ENCODE data around the gene TRAPPC13. TPM values are rescaled to one million over a fixed set of nuclear protein-coding genes. Genes with fewer than 3 reads are reported as not detected.
A peak's percentile ranks its signal among the peaks of the same experiment; 100 is the strongest.
"Not testable (repeated sequence)": the region's sequence is repeated elsewhere in the genome, so short reads cannot be mapped to it uniquely, and the experiment has no call there.

Gene TRAPPC13, protein sequence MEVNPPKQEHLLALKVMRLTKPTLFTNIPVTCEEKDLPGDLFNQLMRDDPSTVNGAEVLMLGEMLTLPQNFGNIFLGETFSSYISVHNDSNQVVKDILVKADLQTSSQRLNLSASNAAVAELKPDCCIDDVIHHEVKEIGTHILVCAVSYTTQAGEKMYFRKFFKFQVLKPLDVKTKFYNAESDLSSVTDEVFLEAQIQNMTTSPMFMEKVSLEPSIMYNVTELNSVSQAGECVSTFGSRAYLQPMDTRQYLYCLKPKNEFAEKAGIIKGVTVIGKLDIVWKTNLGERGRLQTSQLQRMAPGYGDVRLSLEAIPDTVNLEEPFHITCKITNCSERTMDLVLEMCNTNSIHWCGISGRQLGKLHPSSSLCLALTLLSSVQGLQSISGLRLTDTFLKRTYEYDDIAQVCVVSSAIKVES
- polyA plus RNA-seq (2013, experiment 1 of 2; ENCODE audit: insufficient read length): 15.2 TPM
- polyA plus RNA-seq (2013, experiment 2 of 2; ENCODE audit: insufficient read length): 14.0 TPM

DNA sequence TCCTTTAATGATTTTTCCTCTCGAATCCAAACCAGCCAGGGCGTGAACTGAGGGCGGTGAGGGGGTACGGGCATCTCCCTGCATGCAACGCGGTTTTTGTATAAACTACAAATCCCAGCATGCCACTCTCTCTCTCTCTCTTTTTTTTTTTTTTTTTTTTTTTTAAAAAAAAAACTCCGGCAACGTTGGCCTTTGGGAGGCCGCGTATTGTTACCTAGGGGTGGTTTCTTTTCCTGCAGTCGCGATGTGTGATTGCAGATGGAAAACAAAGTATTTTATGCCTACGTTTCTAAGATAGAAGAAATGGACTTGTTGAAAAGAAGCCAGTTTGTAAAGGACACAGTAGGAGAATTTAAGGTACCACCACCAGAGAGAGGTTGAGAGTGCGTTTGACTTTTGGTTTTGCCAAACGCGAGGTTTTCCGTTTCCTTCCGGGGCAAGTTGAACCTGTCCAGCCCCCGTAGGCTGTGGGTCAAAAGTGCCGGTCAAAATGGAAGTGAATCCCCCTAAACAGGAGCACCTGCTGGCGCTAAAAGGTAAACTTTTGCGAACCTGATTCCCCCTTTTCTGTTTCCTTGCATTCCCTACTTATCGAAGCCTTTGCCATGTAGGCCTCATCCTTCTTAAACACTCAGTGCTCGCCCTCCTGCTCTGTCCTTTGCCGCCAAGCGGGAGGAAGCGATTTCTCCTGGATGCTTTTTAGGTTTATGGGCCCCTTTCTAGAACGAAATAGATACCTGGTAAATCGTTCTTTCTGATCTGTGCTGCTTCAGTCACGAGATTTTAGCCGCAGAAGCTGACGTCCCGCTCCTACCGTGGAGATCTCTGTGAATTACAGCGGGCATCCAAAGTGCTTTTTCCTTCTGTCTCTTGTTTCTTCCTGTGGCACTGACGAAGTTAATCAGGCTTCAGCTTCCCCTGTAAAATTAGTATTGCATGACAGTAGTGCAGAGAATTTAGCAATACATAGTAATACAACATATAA is at the start of gene TRAPPC13, which contains the start of gene SHLD3:
TRAPPC13 (plus strand) TSS at position 457 of the 985 bp plus-strand sequence; CDS start at position 491, 34 bp downstream.
SHLD3 (plus strand) TSS at position 457 of the 985 bp plus-strand sequence. CDS start 4,561 bp downstream, outside the sequence.
- peak; percentile 90 for DNase-seq

DNA sequence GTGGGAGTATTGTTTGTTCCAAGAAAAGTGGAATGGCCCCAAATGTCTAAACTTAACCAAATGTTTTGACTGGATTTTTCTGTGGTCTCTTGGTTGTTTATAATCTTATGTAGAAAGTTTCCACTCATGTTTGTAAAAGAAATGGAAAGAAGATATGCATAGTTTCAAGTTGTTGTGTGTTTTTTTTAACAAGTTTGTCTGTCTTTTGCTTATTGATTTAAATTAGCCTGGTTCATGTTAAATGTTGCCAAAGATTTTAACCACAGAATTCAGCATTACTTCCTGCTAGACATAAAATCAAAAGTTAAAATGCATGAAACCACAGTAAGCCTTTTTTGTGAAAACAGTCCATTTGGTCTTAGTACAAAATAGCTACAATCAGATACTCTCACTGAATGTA is 47.7 kb upstream of the TRAPPC13 start:
- DNase-seq: no peak

DNA sequence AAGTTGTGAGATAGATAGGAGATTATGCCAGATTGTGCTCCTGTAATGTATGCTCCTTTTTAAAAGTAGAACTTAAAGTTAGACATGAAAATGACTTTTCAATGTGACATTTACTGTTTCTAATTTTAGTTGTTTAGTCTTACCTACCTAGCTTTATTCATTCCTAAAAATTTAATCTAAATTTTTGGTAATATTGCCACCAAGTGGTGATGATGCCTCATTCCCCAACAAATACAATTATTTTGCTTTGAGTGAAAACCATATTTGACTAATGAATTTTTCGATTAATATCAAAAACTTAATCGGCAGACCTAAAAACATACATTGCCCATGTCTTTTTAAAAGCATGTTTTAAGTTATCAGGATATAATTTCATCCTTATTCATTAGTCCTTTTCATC is 36.1 kb upstream of the TRAPPC13 start:
- DNase-seq: no peak

DNA sequence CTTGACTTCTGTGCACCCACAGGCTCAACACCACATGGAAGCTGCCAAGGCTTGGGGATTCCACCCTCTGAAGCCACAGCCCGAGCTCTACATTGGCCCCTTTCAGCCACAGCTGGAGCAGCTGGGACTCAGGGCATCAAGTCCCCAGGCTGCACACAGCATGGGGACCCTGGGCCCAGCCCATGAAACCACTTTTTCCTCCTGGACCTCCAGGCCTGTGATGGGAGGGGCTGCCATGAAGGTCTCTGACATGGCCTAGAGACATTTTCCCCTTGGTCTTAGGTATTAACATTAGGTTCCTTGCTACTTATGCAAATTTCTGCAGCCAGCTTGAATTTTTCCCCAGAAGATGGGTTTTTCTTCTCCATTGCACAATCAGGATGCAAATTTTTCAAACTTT is 23.1 kb upstream of the TRAPPC13 start:
- DNase-seq: not testable (repeated sequence)

DNA sequence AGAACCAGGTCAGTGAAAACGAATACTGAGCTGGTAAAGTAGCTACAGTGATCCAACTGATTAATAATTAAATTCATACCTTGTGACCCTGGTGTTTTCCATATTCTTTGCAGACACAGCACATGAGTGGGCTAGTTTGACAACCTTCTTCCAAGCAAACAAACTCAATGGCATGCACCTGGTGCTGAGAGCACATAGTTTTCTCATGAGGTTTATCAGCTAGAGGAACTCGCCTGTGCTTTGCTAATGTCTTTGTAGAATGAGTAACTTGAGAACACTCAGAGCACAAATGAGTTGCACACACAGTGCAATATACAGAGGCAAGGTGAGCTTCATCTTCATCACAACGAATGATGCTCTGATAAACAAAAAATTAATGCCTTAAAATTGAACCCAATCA is 13.3 kb upstream of the TRAPPC13 start:
- DNase-seq: no peak

DNA sequence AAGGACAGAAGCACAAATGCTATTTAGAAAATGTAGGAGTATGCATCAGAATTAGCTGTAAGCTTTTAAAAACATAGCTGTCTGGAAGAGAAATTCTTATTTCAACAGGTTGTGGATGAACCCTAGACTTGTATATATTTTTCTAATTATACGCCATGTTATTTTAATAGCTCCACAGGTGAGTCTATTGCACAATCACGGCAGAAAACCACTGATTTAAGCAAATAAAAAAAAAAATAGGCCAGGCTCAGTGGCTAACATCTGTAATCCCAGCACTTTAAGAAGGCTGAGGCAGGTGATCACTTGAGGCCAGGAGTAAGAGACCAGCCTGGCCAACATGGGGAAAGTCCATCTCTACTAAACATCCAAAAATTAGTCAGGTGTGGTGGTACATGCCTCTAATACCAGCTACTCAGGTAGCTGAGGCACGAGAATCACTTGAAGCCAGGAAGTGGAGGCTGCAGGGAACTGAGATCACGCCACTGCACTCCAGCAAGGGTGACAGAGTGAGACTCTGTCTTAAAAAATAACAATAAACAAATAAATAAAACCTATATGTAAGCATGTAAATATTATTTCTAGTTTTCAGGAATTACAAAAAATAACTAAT is 12.4 kb upstream of the TRAPPC13 start:
- DNase-seq: no peak

DNA sequence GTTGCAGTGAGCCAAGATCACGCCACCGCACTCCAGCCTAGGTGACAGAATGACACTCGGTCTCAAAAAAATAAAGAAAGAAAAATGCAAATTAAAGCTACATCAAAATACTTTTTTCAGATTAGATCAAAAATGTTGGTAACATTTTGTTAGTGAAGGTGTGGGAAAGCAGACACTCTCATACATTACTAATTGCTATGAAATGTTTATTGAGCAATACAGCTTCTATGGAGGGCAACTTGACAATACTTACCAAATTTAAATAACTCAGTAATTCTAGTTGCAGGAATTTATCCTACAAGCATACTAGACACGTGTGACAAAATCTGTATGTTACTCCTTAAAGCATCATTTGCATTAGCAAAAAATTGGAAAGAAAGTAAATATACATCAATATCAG is 4.8 kb upstream of the TRAPPC13 start:
- no peak for DNase-seq

DNA sequence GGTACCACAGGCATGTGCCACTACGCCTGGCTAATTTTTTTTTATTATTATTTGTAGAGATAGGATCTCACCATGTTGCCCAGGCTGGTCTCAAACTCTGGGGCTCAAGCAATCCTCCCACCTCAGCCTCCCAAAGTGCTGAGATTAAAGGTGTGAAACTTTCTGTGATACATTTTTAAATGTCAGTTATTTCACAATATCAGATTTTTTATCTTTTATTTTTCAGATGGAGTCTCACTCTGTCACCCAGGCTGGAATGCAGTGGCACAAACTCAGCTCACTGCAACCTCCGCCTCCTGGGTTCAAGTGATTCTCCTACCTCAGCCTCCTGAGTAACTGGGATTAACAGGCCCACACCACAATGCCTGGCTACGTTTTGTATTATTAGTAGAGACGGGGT is 2.9 kb upstream of the TRAPPC13 start:
- DNase-seq: not testable (repeated sequence)

DNA sequence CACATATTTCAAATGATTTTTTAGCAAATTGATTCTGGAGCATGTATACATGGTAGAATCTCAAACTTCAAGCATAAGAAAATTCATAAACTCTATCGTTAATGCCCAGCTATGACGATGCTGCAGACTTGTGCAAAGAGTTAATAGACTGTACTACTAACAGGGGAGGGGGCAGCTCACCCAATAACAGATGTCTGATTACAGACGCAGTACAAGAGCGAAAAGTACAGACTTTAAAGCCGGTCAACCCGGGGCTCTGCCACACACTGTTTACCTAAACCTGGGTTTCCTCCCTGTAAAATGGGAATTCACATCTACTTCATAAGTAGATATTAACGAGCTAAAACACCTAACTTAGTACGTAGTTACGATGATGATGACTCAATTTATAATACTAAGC is 1.3 kb upstream of the TRAPPC13 start:
- DNase-seq: no peak

DNA sequence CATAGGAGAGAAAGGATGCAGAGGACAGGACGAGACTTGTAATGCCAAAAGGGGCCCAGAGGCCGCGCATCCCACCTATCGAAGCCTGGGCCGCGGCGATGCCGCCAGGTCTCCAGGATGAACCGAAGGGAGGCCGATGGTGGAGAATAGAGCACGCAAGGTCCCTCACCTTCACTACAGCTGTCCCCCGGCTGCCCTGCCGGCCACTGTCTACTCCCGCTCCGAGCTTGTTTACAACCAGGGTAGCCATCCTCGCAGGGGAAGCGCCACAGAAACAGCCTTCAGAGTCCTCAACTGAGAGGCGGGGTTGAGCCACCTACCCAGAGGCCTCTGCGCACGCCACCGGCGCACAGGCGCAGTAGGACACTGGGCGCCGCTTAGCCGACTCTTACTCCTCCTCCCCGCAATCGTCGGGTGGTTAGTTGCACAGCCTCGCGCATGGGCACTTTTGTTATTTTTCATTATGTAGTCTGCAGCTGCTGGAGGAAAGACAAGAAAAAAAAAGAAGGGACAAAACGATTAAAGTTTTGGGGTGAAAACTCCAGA is 729 bp upstream of the TRAPPC13 start, which contains the start of gene TRIM23:
TRIM23 (minus strand) TSS at position 309 of the 546 bp plus-strand sequence; CDS start at position 250, 59 bp downstream.
- DNase-seq: peak; percentile 94

DNA sequence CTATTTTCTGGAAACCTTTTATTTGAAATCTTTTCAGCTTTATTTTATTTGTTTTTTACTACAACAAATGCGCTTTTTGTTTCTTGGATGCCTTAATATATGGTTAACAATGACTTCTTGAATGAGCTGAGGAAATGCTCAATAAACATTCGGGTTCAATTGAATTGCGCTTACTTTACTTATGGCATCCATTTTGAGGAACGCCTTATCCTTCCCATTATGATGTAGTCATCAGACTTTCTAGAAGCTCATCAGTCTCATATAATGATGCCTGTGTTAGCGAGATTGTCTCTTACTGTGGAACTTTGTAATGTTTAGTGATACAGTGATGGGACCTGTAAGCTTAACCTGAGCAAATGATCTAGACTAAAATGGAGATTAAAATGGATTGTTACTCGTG is 916 bp downstream of the TRAPPC13 start:
- DNase-seq: no peak

DNA sequence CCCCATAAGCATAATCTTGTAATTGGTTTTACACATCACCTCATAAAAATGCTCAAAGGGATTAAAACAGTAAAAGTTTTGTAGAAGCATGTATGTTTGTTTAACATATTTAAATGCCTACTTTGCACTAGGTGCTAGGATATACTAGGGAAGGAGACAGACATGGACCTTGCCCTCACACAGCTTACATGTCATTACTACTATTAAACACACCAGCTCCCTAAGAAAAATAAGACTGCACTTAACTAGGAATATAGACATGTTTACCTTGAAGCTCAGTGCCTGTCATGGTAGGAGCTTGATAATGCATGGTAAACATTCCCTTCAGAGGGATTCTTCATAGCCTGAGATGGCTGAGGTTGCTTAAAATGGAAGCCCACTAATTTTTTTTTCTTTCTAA is 6.2 kb downstream of the TRAPPC13 start:
- DNase-seq: no peak

DNA sequence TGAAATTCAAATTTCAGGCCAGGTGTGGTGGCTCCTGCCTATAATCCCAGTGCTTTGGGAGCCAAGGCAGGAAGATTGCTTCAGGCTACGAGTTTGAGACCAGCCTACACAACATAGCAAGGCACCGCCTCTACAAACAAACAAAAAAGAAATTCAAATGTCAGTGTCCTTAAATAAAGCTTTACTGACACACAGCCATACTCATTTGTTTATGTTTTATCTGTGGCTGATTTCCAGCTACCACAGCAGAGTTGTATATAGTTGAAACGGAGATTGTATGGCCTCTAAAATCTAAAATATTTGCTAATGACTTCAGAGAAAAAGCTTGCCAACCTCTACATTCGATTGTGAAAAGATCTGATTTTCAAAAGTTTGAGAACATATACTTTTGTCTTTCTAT is 15.4 kb downstream of the TRAPPC13 start:
- DNase-seq: no peak

DNA sequence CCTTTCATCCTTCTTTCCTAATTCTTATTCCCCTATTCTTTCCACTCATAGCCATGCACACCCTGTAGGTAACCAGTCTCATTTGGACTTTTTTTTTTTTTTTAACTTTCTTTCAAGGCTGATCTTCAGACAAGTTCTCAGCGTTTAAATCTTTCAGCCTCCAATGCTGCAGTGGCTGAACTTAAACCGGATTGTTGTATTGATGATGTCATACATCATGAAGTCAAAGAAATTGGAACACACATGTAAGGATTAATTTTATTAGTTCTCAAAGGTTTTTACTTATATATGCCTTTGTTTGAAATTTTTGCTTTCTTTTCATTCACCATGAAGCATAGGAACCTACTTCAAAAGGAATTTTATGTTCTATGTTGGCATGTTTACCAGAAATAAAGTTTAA is 22.1 kb downstream of the TRAPPC13 start:
- no peak for DNase-seq

DNA sequence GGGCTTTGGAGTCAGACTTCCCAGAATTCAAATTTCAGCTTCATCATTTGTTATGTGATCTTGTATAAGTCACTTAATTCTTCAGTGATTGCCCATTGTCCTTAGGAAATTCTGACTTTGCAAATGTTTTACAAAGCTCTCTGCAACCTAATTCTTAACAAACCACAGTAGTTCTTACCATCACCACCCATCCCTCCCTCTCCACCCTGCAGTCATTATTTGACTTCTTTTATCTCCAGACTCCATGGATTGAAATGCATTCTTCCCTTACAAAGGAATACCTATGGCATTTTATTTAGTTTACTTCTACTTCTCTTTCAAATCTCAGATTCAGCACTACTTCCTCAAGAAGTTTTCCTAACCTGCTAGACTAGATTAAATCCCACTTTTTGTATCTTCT is 23.1 kb downstream of the TRAPPC13 start:
- DNase-seq: no peak

DNA sequence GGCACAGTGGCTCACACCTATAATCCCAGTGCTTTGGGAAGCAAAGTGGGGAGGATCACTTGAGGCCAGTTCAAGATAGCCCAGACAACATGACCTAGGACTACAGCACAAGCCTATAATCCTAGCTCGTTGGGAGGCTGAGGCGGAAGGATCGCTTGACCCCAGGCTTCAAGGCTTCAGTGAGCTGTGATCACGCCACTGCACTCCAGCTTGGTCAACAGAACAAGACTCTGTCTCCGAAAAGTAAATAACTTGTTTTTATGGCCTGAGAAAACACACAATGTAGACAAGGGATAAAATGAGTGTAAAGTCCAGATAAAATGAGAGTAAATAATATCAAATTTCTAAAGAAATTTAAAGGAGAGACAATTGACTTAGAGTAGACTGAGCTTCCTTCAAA is 26.3 kb downstream of the TRAPPC13 start:
- DNase-seq: no peak

DNA sequence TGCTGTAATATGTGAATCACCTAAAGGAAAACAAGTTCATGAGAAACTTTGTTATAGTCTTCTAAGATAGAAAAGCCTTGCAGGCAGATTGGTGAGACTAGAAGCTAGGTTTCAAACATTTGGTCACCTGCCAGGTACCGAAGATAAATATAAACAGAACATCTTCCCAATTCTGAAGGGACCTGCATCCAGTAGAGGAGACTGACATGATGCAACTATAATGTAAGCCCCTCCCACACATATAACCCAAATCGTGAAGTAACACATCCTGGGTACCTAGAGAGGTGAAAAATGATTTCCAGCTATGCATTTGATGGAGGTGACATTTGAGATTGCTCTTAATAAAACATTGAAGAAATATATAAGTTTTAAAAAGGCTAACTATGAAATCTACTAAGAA is 29.9 kb downstream of the TRAPPC13 start:
- no peak for DNase-seq

DNA sequence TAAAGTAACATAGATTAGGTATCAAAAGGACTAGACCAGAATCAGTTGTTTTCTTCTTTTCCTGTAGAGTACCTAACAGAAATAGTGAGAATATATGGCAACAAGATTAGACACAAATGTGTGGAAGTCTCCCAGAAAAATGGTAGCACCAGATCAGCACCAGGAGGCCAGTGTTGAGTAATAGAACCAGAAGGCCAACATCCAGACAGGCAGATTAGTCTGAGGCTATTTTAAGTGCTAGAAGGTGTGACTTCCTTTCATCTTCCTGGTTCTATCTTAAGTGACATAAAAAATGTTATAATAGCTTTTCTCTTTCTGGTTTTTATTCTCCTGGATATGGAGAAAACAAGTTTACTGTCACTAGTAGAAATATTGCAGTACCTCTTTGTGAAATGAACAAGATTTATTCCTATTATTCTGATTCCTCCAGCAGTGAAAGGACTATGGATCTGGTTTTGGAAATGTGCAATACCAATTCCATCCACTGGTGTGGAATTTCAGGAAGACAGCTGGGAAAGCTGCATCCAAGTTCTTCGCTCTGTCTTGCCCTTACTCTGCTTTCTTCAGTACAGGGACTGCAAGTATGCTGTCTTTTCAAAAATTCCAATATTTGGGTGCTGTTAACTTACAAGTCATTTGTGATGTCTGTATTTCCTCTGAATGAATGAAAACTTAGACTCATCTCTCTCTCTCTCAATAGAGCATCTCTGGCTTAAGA is 39.1 kb downstream of the TRAPPC13 start:
- peak; percentile 37 for DNase-seq

DNA sequence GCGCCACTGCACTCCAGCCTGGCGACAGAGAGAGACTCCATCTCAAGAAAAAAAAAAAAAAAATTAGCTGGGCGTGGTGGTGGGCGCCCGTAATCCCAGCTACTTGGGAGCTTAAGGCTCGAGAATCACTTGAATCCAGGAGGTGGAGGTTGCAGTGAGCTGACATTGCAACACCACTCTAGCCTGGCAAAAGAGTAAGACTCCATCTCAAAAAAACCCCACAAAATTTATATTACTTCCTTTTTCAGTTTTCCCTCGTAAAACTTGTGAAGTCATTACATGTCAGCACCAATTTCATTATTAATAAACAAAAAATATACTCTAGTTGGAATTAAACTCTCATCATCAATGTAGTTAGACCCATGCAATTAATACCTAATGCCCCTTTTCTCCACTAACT is 43.9 kb downstream of the TRAPPC13 start:
- no peak for DNase-seq

DNA sequence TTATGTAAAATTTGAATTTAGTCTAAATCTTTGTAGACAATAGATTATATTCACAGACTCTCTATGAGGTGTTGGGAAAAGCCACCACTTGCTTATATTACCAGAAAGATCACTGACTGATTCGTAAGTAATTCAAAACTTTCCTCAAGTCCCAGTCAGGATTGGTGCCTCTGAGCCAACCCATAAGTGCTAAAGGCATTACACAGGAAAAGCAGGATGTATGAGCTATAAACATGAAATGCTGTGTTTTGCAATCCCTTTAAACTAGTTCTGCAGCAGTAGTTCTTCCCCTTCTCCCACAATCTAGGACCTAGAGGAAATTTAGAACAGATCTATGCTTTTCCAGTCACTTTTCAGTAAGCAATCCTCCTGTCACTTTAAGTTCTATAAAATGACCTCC is 48.0 kb downstream of the TRAPPC13 start:
- DNase-seq: peak; percentile 21

DNA sequence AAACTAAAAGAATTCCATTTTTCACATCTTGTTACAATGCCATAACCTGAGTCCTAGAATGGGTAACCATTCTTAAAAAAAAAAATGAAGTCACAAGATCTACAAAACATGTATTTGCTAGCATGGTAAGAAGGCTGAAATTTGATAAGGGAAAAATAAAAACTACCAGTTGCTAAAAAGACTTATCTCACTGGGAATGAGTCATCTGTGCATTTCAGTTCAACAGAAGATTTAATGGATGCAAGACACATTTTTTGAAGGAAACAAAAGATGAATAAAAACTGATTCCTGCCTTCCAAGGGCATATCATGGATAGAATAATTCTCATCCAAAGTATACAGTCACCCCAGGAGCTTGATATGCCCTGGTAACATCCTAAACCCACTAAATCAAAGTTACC is 49.9 kb downstream of the TRAPPC13 start:
- no peak for DNase-seq

DNA sequence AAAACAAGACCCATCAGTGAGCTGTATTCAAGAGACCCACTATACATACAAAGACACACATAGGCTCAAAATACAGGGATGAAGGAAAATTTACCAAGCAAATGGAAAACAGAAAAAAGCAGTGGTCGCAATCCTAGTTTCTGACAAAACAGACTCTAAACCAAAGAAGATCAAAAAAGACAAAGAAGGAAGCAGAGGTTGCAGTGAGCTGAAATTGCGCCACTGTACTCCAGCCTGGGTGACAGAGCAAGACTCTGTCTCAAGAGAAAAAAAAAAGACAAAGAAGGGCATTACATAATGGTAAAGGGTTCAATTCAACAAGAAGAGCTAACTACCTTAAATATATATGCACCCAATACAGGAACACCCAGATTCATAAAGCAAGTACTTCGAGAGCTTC is 51.2 kb downstream of the TRAPPC13 start:
- DNase-seq: not testable (repeated sequence)

Data from fibroblast of skin of back (primary cell).